GM19397 (cell line): ENCODE measurements around the gene ZSCAN23.
A peak's percentile ranks its signal among the peaks of the same experiment; 100 is the strongest.

Source experiments
- ATAC-seq: cut with Tn5 transposase; IDR thresholded peaks from one replicate; pipeline ENCODE4 v1.9.1; 2021; ENCODE audit warnings: mild to moderate bottlenecking, moderate library complexity; ENCODE audit not compliant: unreplicated experiment

ZSCAN23 gene

DNA sequence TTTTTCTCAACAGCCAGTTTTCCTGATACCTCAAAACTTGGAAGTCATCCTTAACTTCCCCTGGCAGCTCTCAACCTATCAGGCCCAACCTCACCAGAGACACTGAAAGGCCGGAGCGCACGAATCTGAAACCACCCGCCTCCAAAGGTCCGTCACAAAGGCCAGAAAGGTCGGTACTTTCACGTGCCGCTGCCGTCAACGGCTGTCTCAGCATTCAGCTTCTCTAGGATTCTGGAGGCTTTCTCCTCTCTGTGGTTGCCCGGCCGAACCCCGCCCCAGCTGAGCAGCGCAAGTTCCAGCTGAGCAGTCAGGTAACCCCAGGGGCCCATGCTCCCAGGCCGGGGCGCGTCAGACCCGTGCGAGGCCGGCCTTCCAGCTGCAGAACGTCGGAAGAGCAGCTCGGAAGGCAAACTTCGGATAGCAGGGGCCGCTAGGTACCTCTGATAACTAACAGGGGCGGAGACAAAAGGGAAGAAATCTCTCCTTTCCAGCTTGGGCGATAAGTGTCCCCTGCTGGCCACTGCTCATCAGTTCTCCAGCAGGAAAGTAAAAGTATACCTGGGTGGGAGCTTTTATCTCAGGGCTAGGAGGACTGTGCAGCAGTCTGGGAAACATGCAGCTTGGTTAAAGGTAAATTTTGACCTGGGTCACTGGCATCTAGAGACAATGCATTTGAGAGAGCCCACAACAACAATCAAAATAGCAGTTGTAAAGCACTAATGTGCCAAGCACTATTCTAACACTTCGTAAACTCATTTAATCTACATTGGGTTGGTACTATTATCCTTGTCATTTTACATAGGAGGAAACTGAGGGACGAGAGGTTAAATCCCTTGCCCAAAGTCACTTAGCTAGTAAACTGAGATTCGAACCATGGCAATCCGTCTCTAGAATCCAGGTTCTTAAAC lies 59.8 kb downstream of the ZSCAN23 start:
- ATAC-seq = peak; percentile 91
